ENCODE data around the gene WWP2.
"Not testable (repeated sequence)": the region's sequence is repeated elsewhere in the genome, so short reads cannot be mapped to it uniquely, and the experiment has no call there.

WWP2 gene

DNA sequence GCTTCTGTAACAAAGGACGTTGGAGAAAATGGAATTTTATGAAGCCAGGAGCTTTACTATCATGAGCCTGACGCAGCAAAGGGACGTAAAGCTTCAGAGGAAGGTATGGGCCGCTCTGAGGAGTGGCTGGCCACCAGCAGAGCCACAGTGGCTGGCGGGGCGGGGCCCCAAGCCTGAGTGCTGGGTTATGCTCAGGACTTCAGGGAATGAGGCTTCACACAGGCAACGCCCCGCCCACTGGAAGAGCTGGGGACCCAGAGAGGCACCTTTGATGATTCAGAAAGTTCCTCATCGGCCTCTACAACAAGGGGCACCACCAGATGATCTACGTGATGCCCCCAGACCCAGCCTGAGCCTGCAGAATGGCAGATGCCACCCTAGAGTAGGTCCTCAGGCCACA, 16.2 kb upstream of the WWP2 start:
- DNase-seq: no peak

- no peak for DNase-seq
Measured at GRCh38 chr16:69747115-69747514, 15.0 kb upstream of the WWP2 start.

- no peak for DNase-seq
Measured at GRCh38 chr16:69748694-69749345, 13.3 kb upstream of the WWP2 start.

DNA sequence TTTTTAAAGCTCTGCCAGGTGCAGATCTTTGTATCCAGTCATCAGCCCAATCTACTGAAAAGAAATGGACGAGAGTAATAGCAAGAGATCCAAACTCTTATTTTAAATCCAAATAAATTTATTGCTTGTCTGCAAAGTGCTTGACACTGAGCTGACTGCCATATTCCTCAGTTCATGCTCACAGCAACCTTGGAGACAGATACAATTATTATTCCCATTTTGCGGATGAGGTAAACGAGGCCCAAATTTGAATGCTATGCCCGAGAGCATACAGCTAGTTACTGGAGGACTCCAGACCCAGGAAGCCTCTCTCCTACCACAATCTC, 8.0 kb upstream of the WWP2 start:
- DNase-seq: no peak

- peak; percentile 97 to 98 for DNase-seq
Measured at GRCh38 chr16:69754469-69755310, 7.4 kb upstream of the WWP2 start, which contains the start of gene NOB1. TSS of gene NOB1 (minus strand) at chr16:69754926. CDS start at chr16:69754910, 16 bp downstream.

DNA sequence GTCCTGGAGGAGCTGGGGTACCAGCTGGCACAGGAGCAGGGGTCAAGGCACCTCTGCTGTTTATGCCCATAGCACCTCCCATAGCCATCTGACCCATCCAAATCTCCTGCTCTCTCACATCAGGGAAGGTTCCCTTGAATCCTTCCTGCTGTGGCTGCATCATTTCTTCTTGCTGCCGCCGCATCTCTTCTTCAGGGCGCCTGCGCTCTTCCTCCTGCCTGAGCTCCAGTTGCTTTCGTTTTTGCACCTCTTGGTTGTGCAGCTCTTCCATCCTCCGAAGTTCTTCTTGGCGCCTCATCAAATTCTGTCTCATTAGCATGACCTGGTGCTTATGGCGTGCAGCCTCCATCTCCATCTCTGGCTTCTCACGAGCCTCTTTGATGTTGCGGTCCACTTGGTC, 5.4 kb upstream of the WWP2 start:
- no peak for DNase-seq

DNA sequence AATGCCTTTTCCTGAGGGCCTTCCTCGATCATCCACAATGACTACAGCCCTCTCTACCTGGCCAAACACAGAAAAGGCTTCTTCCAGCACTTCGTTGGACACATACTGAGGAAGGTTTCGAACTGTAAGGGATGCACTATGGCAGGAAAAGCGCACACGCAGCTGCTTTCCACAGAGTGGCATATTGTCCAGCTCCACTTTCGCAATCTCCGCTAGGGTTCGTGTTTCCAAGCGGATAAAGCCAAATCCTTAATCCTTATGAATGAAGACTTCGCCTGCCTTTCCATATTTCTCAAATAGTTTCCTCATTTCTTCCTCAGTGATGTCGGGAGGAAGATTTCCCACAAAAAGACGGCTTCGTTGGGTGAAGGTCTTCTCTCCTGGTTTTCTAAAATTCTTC, 4.8 kb upstream of the WWP2 start:
- DNase-seq: not testable (repeated sequence)

DNA sequence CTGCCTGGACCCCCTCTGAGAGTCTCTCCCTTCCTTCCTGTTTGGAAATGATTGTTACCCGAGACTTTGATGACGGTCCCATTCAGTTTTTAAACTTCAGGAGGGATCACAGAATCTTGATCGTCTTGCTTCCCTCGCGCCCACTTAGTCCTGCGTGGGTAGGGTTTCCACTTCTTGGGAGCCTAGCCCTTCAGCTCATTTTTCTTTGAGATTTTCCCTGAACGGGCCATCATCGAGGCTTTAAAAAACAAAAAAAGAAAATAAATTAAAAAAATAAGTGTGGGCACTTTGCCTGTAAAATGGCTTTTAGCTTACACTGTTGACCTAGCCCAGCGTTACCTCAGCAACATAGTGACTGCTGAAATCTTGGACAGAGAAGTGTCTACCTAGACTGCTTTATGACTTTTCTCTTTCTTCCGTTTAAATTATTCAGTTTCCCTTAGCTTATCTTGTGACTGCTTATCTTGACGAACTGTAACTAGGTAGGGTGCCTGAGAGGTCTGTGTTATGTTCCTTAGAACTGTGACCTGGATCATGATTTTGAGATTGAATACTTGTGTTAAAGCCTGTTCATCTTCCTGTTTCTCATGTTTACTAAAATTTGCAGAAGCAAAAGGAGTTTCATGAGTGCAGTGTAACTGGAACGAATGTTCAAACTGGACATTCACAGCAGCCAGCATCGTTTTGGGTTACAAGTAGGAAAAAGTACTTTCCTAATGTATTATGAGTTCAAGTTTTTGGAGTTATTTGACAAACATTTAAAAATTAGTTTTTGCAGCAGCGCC, 874 bp downstream of the WWP2 start:
- peak; percentile 44 to 64 for DNase-seq

DNA sequence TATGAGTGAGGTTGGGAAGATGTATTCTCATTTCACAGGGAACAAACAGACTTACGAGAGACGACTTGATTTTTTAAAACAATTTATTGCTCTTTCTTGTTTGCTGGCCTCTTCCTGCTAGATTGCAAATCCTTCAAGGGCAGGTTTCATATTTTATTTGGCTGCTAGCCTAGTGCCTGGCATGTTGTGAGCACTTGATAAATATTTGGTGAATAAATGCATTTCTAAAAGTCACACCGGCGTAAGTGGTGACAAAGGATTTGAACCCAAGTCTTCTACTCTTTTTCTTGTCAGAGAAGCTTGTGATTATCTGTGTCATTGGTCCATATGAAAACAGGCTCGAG, 1.4 kb downstream of the WWP2 start:
- no peak for DNase-seq

- DNase-seq: no peak
Measured at GRCh38 chr16:69767459-69768229, 5.5 kb downstream of the WWP2 start.

- no peak for DNase-seq
Measured at GRCh38 chr16:69768666-69769065, 6.5 kb downstream of the WWP2 start.

DNA sequence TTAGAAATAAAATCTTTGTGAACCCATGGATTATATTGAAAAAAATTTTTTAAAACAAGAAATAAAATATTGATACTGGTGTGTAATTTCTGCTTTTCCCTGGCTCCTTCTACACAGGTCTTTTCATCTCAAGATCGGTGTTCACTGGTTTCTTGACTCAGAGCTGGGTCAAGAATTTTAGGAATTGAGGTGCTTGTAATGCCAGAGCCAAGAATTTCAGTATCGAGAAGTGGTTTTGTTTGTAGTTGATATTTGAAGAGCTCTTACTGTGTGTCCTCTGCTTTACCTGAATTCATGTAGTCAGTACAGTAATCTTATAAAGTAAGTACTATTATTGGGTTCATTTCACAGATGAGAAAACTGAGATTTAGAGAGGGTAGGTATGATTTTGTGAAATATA, 7.3 kb downstream of the WWP2 start:
- DNase-seq: no peak

- DNase-seq: no peak
Measured at GRCh38 chr16:69771651-69771967, 9.5 kb downstream of the WWP2 start.

- DNase-seq: no peak
Measured at GRCh38 chr16:69773260-69773947, 11.3 kb downstream of the WWP2 start.

GRCh38 chr16:69775563-69775962, 13.4 kb downstream of the WWP2 start:
- peak in 1 of 2 donors; percentile 56 for DNase-seq

DNA sequence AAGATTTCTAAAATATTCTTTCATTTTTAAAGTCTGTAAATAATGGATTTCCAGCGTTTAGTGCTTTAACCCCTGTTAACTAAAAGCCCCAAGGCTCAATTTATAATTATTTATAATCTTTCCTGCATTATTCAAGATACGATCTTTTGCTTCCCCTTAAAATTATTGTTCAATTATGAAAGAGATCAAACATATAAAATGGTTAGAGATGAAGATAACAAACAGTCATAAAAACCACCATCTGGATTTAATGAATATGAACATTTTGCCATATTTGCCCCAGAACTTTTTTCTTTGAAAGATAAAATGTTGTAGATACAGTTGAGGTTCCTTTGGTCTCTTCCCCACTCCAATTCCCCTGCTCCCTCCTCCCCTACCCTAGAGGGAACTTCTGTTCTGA, 17.6 kb downstream of the WWP2 start:
- DNase-seq: no peak

- DNase-seq: no peak
Measured at GRCh38 chr16:69781118-69781517, 19.0 kb downstream of the WWP2 start.

GRCh38 chr16:69784586-69784985, 22.5 kb downstream of the WWP2 start:
- no peak for DNase-seq

DNA sequence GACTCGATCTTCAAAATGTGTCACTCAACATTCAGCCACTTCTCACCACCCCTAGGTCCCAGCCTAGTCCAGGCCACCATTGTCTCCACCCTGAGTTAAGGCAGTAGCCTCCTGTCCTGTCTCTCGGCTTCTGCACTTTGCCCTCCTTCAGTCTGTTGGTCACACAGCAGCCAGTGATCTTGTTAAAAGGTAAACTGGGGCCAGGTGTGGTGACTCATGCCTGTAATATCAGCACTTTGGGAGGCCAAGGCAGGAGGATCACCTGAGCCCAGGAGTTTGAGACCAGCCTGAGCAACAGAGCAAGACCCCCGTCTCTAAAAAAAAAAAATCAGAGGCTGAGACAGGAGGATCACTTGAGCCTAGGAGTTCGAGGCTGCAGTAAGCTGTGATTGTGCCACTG, 25.8 kb downstream of the WWP2 start:
- DNase-seq: no peak

DNA sequence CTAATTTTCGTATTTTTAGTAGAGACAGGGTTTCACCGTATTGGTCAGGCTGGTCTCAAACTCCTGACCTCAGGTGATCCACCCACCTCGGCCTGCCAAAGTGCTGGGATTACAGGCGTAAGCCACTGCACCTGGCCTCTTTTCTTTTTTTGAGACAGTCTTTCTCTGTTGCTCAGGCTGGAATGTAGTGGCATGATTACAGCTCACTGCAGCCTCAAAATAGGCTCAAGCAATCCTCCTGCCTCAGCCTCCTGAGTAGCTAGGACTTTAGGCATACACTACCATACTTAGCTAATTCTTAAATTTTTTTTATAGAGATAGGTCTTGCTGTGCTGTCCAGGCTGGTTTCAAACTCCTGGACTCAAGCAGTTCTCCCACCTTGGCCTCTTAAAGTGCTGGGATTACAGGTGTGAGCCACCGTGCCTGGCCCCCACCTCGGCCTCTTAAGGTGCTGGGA, 29.3 kb downstream of the WWP2 start:
- not testable (repeated sequence) for DNase-seq

GRCh38 chr16:69793526-69793925, 31.4 kb downstream of the WWP2 start:
- DNase-seq: peak; percentile 6 to 42

DNA sequence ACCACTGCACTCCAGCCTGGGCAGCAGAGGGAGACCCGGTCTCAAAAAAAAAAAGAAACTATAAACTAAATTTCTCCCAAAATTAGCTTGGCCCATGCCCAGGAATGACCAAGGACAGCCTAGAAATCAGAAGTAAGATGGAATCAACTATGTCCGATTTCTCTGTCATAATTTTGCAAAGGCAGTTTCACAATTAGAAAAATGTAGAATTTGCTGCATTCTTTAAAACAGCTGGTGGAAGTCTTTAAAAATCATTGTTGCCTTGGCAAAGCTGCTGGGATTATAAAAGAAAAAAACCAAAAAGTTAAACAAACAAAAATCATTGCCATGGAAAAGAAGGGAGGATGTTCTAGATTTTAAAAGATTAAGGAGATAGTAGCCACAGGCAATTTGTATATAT, 32.4 kb downstream of the WWP2 start:
- DNase-seq: no peak
